ENCODE data around the gene S100A1.
A peak's percentile ranks its signal among the peaks of the same experiment; 100 is the strongest.

S100A1 gene

DNA sequence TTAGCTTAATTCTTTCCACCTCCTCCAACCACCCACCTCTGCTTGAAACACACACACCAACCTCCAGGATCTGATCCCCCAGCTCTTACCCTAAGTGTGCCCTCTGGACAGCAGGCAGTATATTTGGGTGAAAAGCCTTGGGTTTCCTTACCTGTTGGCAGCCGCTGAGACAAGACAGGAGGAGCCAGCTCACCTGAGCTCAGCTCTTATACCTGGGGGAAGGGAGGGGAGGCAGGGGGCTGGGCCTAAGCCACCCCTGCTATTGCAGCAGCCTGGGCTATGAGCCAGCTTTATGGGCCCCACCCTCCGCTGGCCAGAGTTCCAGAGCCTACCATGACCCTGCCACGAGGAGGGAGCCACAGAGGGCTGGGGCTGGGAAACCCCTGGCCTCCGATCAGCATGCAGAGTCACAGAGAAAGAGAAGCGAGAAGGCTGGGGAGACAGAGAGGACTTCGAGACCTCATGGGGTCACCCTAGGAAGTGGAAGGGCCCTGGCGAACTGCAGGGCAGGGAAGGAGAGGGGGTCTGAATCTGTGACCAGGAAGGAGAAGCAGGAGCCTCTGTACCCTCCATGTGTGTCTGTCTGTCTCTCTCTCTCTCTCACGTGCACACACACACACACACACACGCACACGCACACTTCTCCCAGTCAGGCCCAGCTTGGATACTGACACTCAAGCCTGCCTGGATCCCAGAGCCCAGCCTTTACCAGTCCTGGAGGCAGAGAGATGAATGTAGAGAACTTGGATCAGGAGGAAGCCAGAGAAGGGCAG, 11.9 kb upstream of the S100A1 start, which contains the start of gene S100A14:
S100A14 (minus strand) TSS at position 182 of the 773 bp plus-strand sequence. CDS start 467 bp downstream, outside the sequence.
- DNase-seq (ENCODE audit: extremely low read depth, low read depth): no peak
- TF ChIP-seq, protein P1, sequence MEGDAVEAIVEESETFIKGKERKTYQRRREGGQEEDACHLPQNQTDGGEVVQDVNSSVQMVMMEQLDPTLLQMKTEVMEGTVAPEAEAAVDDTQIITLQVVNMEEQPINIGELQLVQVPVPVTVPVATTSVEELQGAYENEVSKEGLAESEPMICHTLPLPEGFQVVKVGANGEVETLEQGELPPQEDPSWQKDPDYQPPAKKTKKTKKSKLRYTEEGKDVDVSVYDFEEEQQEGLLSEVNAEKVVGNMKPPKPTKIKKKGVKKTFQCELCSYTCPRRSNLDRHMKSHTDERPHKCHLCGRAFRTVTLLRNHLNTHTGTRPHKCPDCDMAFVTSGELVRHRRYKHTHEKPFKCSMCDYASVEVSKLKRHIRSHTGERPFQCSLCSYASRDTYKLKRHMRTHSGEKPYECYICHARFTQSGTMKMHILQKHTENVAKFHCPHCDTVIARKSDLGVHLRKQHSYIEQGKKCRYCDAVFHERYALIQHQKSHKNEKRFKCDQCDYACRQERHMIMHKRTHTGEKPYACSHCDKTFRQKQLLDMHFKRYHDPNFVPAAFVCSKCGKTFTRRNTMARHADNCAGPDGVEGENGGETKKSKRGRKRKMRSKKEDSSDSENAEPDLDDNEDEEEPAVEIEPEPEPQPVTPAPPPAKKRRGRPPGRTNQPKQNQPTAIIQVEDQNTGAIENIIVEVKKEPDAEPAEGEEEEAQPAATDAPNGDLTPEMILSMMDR (IDR thresholded peaks at IDR 0.05; ENCODE audit: low read depth, low read length): no peak

DNA sequence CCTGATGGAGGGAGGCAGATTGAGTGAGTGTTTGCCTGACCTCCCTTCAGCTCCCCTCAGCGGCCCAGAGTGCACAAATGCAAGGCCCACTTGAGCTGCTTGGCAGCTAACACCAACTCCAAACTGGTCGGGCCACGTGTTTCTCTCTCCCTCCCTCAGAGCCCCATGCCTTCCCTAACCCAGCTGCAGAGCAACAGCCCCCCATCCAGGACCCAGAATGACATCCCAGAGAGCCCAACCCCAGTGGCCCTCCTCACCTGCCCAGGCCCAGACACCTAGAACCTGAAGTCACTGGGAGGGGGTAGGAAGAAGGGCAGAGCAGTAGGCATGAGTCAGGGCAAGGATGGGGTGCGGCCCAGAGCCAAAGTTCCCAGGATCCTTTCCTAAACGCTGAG, 11.3 kb upstream of the S100A1 start:
- TF ChIP-seq, protein P1 (IDR thresholded peaks at IDR 0.05; ENCODE audit: low read depth, low read length): no peak
- no peak for DNase-seq (ENCODE audit: extremely low read depth, low read depth)

DNA sequence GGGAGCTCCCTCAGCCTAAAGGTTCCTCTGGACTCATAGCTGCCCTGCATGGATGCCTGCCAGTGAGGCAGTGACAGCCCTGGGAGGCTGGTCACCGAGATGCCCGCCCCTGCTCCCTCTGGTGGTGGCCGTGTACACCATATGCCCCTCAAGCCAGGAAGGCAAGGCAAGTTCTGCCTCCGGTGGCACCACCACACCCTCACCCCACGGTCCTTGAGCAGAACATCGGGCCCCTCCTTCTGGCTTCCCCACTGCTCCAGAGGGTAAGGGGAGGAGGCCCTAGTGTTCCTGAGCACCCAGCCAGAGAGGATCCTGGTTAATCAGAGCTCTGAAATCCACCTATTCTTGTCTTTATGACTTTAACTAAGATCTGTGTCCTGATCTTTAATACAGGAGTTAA, 10.6 kb upstream of the S100A1 start:
- TF ChIP-seq, protein P1 (IDR thresholded peaks at IDR 0.05; ENCODE audit: low read depth, low read length): peak; percentile 82
- DNase-seq (ENCODE audit: extremely low read depth, low read depth): peak; percentile 45

DNA sequence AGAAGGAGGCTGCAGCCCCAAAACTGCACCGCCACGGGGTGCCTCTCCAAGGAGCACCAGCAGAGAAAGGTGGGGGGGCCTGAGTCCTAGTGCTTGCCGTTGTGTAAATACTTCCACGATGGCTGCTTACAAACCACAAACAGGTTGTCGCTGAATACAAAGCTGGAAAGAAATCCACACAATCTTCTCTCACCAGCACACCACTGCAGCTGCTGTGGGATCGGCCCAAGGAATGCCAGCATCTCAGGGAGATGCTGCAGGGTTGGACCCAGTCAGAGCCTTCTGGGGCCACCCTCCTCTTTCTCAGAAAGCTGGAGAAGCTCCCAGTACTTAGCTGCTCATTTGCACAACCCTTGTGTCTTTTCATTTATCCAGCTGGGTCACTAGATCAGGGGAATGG, 9.1 kb upstream of the S100A1 start:
- no peak for DNase-seq (ENCODE audit: extremely low read depth, low read depth)
- TF ChIP-seq, protein P1 (IDR thresholded peaks at IDR 0.05; ENCODE audit: low read depth, low read length): no peak

DNA sequence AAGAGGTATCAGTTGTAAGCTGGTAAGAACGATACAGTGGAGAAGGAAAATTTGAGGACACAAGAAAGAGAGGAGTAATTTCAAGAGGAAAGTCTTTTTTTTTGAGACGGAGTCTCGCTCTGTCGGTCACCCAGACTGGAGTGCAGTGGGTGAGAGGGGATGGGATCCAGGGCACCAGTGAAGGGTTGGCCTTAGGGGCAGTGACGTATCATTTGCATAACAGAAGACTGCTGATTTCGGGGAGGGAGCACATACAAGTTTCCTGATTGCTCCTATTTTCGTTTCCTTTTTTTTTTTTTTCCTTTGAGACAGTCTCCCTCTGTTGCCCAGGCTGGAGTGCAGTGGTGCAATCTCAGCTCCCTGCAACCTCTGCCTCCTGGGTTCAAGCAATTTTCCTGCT, 5.1 kb upstream of the S100A1 start:
- DNase-seq (ENCODE audit: extremely low read depth, low read depth): no peak
- TF ChIP-seq, protein P1 (IDR thresholded peaks at IDR 0.05; ENCODE audit: low read depth, low read length): no peak

DNA sequence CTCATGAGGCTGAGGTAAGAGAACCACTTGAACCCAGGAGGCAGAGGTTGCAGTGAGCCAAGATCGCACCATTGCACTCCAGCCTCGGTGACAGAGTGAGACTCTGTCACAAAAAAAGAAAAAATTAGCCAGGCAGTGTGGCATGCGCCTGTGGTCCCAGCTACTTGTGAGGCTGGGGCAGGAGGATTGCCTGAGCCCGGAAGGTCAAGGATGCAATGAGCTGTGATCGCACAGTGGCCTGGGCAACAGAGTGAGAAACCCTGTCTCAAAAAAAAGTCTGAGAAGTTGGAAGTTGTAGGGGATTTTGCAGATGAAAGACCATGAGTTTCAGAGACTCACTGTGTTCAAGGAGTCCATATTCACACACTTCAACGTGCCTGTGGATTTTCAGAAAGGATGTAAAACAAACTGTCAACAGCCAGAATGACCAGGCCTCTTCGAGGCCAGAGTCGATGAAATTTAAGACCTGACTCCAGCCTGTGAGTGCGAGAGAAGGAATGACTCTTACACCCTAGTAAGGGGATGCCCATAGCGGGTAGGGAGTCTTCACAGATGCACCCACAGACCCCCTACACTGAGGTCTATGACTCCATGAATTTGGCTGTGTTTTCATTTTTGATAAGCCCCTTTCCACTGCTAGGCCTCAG, 3.1 kb upstream of the S100A1 start:
- TF ChIP-seq, protein P1 (IDR thresholded peaks at IDR 0.05; ENCODE audit: low read depth, low read length): no peak
- DNase-seq (ENCODE audit: extremely low read depth, low read depth): no peak

DNA sequence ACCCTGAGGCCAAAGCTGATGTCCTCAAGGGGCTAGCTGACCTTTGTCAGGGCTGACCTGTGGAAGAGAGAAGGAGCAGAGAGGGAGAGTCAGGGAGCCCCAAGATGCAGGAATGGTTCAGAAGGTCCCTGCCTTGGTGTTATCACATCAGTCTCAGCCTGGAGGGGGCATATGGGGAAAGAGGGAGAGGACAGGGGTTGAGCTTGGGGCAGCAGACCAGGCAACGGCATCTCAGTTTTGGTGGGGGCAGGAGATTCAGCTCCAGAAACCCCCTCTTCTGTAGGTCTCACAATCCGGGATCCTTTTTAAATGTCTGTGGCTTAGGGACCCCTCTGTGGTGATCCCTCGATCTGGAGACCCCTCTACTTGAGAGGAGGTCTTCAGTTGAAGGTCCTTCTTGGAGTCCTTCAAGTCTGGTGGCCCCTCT, 1.7 kb upstream of the S100A1 start:
- DNase-seq (ENCODE audit: extremely low read depth, low read depth): no peak
- TF ChIP-seq, protein P1 (IDR thresholded peaks at IDR 0.05; ENCODE audit: low read depth, low read length): no peak
